Stomach (tissue), 4 donors: Measurements from ENCODE around the gene RUNX1.
A peak's percentile ranks its signal among the peaks of the same experiment; 100 is the strongest.

Source experiments
- EP300 ChIP-seq: sonication (generic); formaldehyde crosslinking; IDR thresholded peaks from one replicate; pipeline ENCODE4 v1.6.1; 2017; ENCODE audit warnings: antibody characterized with exemption
- POLR2A ChIP-seq, 4 donors: fragments of 450-650 bp; IDR thresholded peaks; one replicate each; pipeline ENCODE4 v1.6.1; 2016; ENCODE audit warnings: antibody characterized with exemption in 4 of 4, control low read depth in 2 of 4, mild to moderate bottlenecking in 1 of 4, moderate library complexity in 1 of 4
- POLR2AphosphoS5 ChIP-seq, 3 donors: sonication (generic); formaldehyde crosslinking; IDR thresholded peaks; one replicate each; pipeline ENCODE4 v1.6.1; 2016; ENCODE audit warnings: antibody characterized with exemption in 3 of 3
- TF ChIP-seq, protein P1 (sequence below), 7 experiments: fragments of 450-650 bp in 4 of 7; fragments of 200-600 bp in 3 of 7; sonication (generic) in 3 of 7; IDR thresholded peaks; one replicate each; pipeline ENCODE4 v1.5.1; 2016 to 2019; ENCODE audit warnings: antibody characterized with exemption in 7 of 7, control low read depth in 2 of 7, mild to moderate bottlenecking in 1 of 7

- no peak for TF ChIP-seq POLR2A (IDR thresholded peaks at IDR 0.05)
- TF ChIP-seq, protein P1, sequence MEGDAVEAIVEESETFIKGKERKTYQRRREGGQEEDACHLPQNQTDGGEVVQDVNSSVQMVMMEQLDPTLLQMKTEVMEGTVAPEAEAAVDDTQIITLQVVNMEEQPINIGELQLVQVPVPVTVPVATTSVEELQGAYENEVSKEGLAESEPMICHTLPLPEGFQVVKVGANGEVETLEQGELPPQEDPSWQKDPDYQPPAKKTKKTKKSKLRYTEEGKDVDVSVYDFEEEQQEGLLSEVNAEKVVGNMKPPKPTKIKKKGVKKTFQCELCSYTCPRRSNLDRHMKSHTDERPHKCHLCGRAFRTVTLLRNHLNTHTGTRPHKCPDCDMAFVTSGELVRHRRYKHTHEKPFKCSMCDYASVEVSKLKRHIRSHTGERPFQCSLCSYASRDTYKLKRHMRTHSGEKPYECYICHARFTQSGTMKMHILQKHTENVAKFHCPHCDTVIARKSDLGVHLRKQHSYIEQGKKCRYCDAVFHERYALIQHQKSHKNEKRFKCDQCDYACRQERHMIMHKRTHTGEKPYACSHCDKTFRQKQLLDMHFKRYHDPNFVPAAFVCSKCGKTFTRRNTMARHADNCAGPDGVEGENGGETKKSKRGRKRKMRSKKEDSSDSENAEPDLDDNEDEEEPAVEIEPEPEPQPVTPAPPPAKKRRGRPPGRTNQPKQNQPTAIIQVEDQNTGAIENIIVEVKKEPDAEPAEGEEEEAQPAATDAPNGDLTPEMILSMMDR (IDR thresholded peaks at IDR 0.05), result no peak
- peak in 2 of 3 donors; percentile 65 to 83 for TF ChIP-seq POLR2AphosphoS5 (IDR thresholded peaks at IDR 0.05)
- TF ChIP-seq EP300, result no peak
These were observed 171.5 kb downstream of the RUNX1 start for GRCh38 chr21:34877485-34878128.
